NCI-H2171 (cell line): ENCODE data around the gene MROH7.

Experiments
- DNase-seq: peaks from one replicate; lab custom pipeline; 2025; lab: John Stamatoyannopoulos, UW

MROH7 gene

DNA sequence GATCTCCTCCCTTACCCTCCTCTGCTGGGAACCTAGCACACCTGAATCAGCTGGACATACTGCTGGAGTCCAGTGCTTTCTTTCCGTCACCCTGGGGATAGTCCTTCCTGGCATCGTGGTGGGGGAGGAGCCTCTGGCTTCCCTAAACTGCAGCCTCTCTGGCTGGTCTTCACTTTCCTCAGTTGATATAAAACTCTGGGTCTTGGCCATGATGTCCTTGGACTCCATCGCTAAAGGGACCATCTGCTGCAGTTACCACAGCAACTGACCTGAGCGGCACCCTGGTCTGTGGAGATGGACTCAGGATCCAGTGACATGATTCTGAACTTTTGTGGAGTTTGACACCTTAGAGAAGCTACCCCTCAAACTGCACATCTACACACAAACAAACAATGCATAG, 99.9 kb downstream of the MROH7 start:
- no peak for DNase-seq

DNA sequence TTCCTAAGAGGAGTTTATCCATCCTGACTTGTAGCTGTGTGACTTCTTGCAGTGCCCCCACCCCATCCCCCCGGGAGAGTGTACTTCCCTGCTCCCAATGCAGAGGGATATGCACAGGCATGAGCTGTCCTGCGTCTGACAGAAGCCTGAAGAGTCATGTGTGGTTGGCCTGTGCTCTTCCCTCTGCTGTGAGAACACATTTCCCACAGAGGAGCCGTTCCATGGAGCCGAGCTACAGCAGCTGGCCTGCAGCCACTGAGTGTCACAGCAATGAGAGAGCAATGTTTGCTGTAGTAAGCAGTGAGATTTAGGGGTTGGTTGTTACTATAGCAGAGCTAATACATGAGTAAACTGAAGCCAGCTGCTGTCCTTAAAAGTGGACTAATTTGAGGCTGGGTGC, 100.7 kb downstream of the MROH7 start:
- DNase-seq, result no peak

GRCh38 chr1:54743416-54744226, 102.0 kb downstream of the MROH7 start:
- DNase-seq, result no peak

GRCh38 chr1:54744696-54745095, 103.1 kb downstream of the MROH7 start:
- no peak for DNase-seq

- DNase-seq, result no peak
Measured at GRCh38 chr1:54745274-54745673, 103.7 kb downstream of the MROH7 start.

GRCh38 chr1:54745864-54746263, 104.3 kb downstream of the MROH7 start:
- no peak for DNase-seq

DNA sequence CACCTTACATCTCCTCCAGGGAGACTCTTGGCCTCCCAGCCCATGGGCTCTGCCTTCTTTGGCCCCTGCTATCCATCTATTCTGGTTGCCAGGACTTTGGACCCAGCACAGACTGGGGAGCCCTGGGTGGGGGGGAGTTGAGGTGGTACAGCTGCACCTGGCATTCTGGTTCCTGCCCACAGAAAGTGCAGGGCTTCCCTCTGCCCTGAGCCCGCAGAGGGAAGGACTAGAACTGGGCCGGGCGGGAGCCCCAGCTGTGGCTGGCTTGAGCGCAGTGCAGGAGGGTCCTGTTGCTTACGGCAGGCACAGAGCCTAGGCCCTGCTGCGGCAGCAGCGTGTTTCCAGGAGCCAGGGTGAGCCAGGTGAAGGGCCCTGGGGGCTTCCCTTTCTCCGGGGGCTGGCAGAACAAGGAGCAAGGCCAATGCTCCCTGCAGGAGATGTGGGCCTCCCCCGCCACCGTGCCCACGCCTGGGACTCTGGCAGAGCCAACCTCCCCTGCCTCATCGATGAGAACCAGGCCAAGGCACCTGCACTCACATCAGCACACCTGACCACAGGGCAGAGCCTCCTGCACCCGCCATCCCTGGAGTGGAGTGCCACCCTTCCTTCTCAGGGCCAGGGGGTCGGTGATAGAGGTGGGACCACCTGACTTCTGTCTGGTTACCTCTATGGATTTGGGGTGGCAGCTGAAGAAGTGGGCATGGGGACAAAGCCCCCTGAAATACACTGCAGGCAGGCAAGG, 106.7 kb downstream of the MROH7 start:
- DNase-seq, result no peak

GRCh38 chr1:54750596-54750995, 109.0 kb downstream of the MROH7 start:
- DNase-seq, result no peak

DNA sequence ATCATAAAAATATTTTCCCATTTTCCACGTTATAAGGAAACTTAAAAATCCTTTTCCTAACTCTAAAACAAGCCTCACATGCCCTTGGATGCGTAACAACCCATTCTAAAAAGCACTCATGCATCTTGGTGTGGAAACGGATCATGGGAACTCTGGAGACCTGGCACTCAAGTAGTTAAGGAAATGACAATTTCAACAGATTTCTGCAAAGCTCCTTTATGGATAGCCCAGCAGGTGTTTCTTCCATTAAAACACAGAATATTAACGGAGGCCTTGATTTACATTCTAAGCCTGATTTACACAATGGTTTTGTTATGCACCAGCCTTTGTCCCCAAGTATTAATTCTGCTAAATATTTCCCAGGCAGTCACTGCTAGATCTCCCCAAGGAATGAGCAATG, 109.8 kb downstream of the MROH7 start:
- DNase-seq, result no peak

DNA sequence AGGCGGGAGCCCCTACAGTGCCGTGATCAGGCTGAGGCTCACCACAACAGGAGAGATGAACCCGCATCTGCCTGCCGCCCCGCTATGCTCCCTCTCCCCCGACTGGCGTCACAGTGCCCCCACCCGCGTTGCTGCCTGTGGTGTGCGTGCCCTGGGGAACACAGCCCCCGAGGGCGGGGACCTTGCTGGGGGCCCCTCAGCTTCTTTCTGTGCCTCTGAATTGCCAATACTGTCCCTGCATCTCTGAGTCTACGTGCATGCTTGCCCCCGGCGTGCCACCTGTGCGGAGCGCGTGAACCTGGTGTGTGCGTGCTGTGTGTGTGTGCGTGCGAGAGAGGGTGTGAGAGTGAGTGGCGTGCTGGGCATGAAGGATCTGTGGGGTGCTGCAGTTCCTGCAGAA, 112.5 kb downstream of the MROH7 start:
- no peak for DNase-seq

- no peak for DNase-seq
Measured at GRCh38 chr1:54754486-54755285, 113.1 kb downstream of the MROH7 start.

DNA sequence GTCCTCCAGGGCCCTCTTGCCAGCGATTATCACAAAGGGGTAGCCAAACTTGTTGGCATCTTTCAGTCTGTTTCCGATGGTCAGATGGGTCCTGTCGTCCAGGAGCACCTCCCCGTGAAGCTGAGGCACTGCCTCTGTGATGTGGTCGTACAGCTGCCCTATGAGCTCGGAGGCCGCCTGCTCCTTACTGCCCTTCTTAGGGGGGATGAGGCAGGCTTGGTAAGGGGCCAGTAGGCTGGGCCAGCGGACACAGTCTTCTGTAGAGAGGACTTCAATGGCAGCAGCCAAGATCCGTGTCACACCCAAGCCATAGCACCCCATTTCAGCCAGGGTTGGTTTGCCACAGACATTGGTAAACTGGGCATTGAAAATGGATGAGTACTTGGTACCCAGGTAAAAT, 116.2 kb downstream of the MROH7 start:
- DNase-seq, result no peak

GRCh38 chr1:54758678-54759348, 117.2 kb downstream of the MROH7 start:
- DNase-seq, result no peak
